PC-3 (cell line): ENCODE data around the gene CMTM2. TPM values are rescaled to one million over a fixed set of nuclear protein-coding genes. Genes with fewer than 3 reads are reported as not detected.

Experiments used
- ATAC-seq: fragments of 200-7000 bp; cut with Tn5 transposase; 2 replicates; pipeline ENCODE4 v1.9.1; 2020; ENCODE audit warnings: mild to moderate bottlenecking, moderate library complexity
- BruUV-seq: library from RNA; stranded (reverse); fragments of 400-500 nt; replicated peaks from 2 replicates; lab custom pipeline; 2021; lab: Mats Ljungman, UMichigan
- CTCF ChIA-PET: fragments of 300-600 bp; sonication (Branson Sonifier 250); formaldehyde crosslinking; loops from one replicate; lab custom pipeline; 2022; ENCODE audit warnings: antibody characterized with exemption; lab: Charles Lee
- POLR2A ChIA-PET: fragments of 300-600 bp; sonication (Branson Sonifier 250); formaldehyde crosslinking; loops from one replicate; lab custom pipeline; 2022; ENCODE audit warnings: antibody characterized with exemption; ENCODE audit not compliant: unreplicated experiment; lab: Charles Lee
- DNase-seq: peaks from one replicate; pipeline ENCODE4 v3.0.0-alpha.2; 2015
- H2AFZ ChIP-seq: fragments of 300-600 bp; sonication (generic); 2 replicates; pipeline ENCODE4 v1.6.0; 2016; ENCODE audit warnings: antibody characterized with exemption, low read length
- H3F3A ChIP-seq: fragments of 300-600 bp; sonication (generic); one replicate; pipeline ENCODE4 v1.6.0; 2017; ENCODE audit warnings: antibody characterized with exemption, low read length, control low read depth, mild to moderate bottlenecking; ENCODE audit not compliant: unreplicated experiment
- H3K27ac ChIP-seq: fragments of 300-600 bp; sonication (generic); 2 replicates; pipeline ENCODE4 v1.5.1; 2016; ENCODE audit warnings: mild to moderate bottlenecking, low read length
- H3K27me3 ChIP-seq: fragments of 300-600 bp; sonication (generic); 2 replicates; pipeline ENCODE4 v1.6.1; 2016; ENCODE audit warnings: low read length, mixed read lengths
- H3K36me3 ChIP-seq: fragments of 300-600 bp; sonication (generic); 2 replicates; pipeline ENCODE4 v1.6.1; 2016; ENCODE audit warnings: low read depth, mixed run types, low read length, mixed read lengths
- H3K4me1 ChIP-seq: fragments of 300-600 bp; sonication (generic); 2 replicates; pipeline ENCODE4 v1.5.1; 2016; ENCODE audit warnings: low read length; ENCODE audit not compliant: insufficient read depth
- H3K4me2 ChIP-seq: fragments of 300-600 bp; sonication (generic); 2 replicates; pipeline ENCODE4 v1.6.0; 2016; ENCODE audit warnings: low read length
- H3K4me3 ChIP-seq: fragments of 300-600 bp; sonication (generic); 2 replicates; pipeline ENCODE4 v1.5.1; 2016; ENCODE audit warnings: mild to moderate bottlenecking, low read length, mixed read lengths
- H3K79me2 ChIP-seq: fragments of 300-600 bp; sonication (generic); 2 replicates; pipeline ENCODE4 v1.6.1; 2017; ENCODE audit warnings: low read length, mixed read lengths
- H3K9ac ChIP-seq: fragments of 300-600 bp; sonication (generic); 2 replicates; pipeline ENCODE4 v1.6.0; 2016; ENCODE audit warnings: mild to moderate bottlenecking, low read length
- H3K9me2 ChIP-seq: fragments of 300-600 bp; sonication (generic); replicated peaks from 2 replicates; pipeline ENCODE4 v1.6.1; 2016; ENCODE audit warnings: mixed run types, low read length, mixed read lengths
- H3K9me3 ChIP-seq: fragments of 300-600 bp; sonication (generic); 2 replicates; pipeline ENCODE4 v1.6.1; 2016; ENCODE audit warnings: low read length, mixed read lengths
- H4K20me1 ChIP-seq: fragments of 300-600 bp; sonication (generic); 2 replicates; pipeline ENCODE4 v1.6.1; 2016; ENCODE audit warnings: low read length, mixed read lengths
- CTCF ChIP-seq: fragments of 300-600 bp; sonication (generic); conservative IDR thresholded peaks from 2 replicates; pipeline ENCODE4 v1.5.1; 2017; ENCODE audit warnings: antibody characterized with exemption, low read depth, mild to moderate bottlenecking, low read length
- EZH2 ChIP-seq: fragments of 300-600 bp; sonication (generic); IDR thresholded peaks from one replicate; pipeline ENCODE4 v1.6.1; 2017; ENCODE audit warnings: antibody characterized with exemption, mild to moderate bottlenecking, low read length; ENCODE audit not compliant: unreplicated experiment
- EZH2phosphoT487 ChIP-seq: fragments of 300-600 bp; sonication (generic); IDR thresholded peaks from 2 replicates; pipeline ENCODE4 v1.6.1; 2018; ENCODE audit warnings: mild to moderate bottlenecking, antibody characterized with exemption, low read length, borderline replicate concordance
- intact Hi-C: fragments of 100-400 bp; cut with micrococcal nuclease; formaldehyde crosslinking; loops from 2 replicates; pipeline ENCODE4 v1.9.0; 2023
- total RNA-seq: library from RNA; depleted of rRNA; stranded (reverse); fragments of >200 nt; gene quantifications from 2 replicates; pipeline ENCODE4 v1.2.3, GENCODE V29; 2014

Gene CMTM2
- total RNA-seq, 1 experiment from 2014 or later: not detected

- Histone ChIP-seq H3K27me3 (no peaks in the 10 kb centered on the region), H3K4me3 (no peak overlapping the region), H2AFZ (no peak overlapping the region), H3K36me3 (no peaks in the 10 kb centered on the region), H3K9me3 (no peaks in the 10 kb centered on the region), H3K9me2 (no peaks in the 10 kb centered on the region), H3K9ac (no peak overlapping the region), H3K79me2 (no peaks in the 10 kb centered on the region), H4K20me1 (no peaks in the 10 kb centered on the region), H3F3A (no peaks in the 10 kb centered on the region), H3K27ac (no peak overlapping the region), H3K4me2 (no peak overlapping the region), H3K4me1 (peaks cover 18% of the 10 kb centered on the region)
- ATAC-seq (no peak), DNase-seq (no peak)
- no TSS peak for BruUV-seq
- intact Hi-C loops: no loop called here
- TF ChIP-seq CTCF (no peak), EZH2 (no peak), EZH2phosphoT487 (no peak)
- ChIA-PET POLR2A (no interaction called here), CTCF (no interaction called here)
Observed at GRCh38 chr16:66581246-66581952, 2.1 kb downstream of the CMTM2 start.

GRCh38 chr16:66585481-66586239 is 6.4 kb downstream of the CMTM2 start:
- no peaks in the 10 kb centered on the region for H3K36me3 ChIP-seq
- no peaks in the 10 kb centered on the region for H3K9me2 ChIP-seq
- ChIA-PET POLR2A (interaction anchor here (0.6 kb wide), 1 partner anchor 107 kb away, joined by 3 read pairs; no protein-coding TSS in a partner anchor), CTCF (no interaction called here)
- H3K79me2 ChIP-seq: no peaks in the 10 kb centered on the region
- no peak overlapping the region for H3K4me3 ChIP-seq
- DNase-seq (no peak), ATAC-seq (no peak)
- no peaks in the 10 kb centered on the region for H3K27me3 ChIP-seq
- H4K20me1 ChIP-seq: no peaks in the 10 kb centered on the region
- no peak for TF ChIP-seq CTCF
- TF ChIP-seq EZH2: no peak
- no peak for TF ChIP-seq EZH2phosphoT487
- H3K9me3 ChIP-seq: no peaks in the 10 kb centered on the region
- no peak overlapping the region for H3K27ac ChIP-seq
- H3K4me2 ChIP-seq: no peak overlapping the region
- BruUV-seq: no TSS peak
- peaks cover 10% of the 10 kb centered on the region for H3K4me1 ChIP-seq
- H3K9ac ChIP-seq: no peak overlapping the region
- no peaks in the 10 kb centered on the region for H3F3A ChIP-seq
- intact Hi-C loops: no loop called here
- H2AFZ ChIP-seq: no peak overlapping the region
